Heart left ventricle (tissue), 13 donors: ENCODE measurements around the gene SFMBT2.

Experiments used
- CTCF ChIP-seq, 12 donors: fragments of 200-600 bp; sonication (generic) in 4 of 12; IDR thresholded peaks; one replicate each; pipeline versions ENCODE4 v1.5.0 to v1.8.0; 2018 to 2022; ENCODE audit warnings: antibody characterized with exemption in 12 of 12, mild to moderate bottlenecking in 5 of 12
- POLR2A ChIP-seq, 2 donors: fragments of 450-650 bp; IDR thresholded peaks; one replicate each; pipeline ENCODE4 v1.6.1; 2017; ENCODE audit warnings: antibody characterized with exemption in 2 of 2, mild to moderate bottlenecking in 2 of 2, moderate library complexity in 2 of 2
- donor health status: ischemic (EF 13 %, LVEDD 7.1; RV severe dilation, severe dysfunction).
- donor health status: DM: no; HTN: yes; CAD: no.
- donor health status: DM: no; HTN: no; CAD: no.
- donor health status: ischemic (EF 25% LVEDD 6.9; RV normal size, moderate dysfunction).
- donor health status: ischemic (EF 25% LVEDD 5.7; RV mildly dilated, moderate dysfunction).
- donor health status: ischemic (EF 35%, LVEDD 5.7; RV mildly dilated, moderate dysfunction).
- donor health status: nonischemic (EF 11% LVEDD 7.7; RV severe dilation, severe dysfunction).
- donor health status: DM: yes; HTN: yes; CAD: no.
- donor health status: PGD.
- donor health status: ischemic (EF 29% LVEDD 5.4; RV normal size, mild dysfunction).
- donor health status: nonischemic (EF 23%, LVEDD 6.1; RV moderate dilation, normal function).

GRCh38 chr10:7235376-7235775 is 175.5 kb downstream of the SFMBT2 start:
- TF ChIP-seq CTCF (IDR thresholded peaks at IDR 0.05) (no peak), POLR2A (IDR thresholded peaks at IDR 0.05) (no peak)
